Spinal cord (tissue), 10 donors: ENCODE data around the gene ADPGK. TPM values are rescaled to one million over a fixed set of nuclear protein-coding genes. Genes with fewer than 3 reads are reported as not detected.
"Not testable (repeated sequence)": the region's sequence is repeated elsewhere in the genome, so short reads cannot be mapped to it uniquely, and the experiment has no call there.

Experiments
- DNase-seq, 6 donors: peaks; one replicate each; pipeline versions ENCODE4 v3.0.0 to v3.0.0-alpha.2; 2013 to 2015; ENCODE audit warnings: low spot score in 6 of 6, low read depth in 4 of 6
- H3K27ac ChIP-seq: one replicate; pipeline ENCODE4 v1.5.1; 2013; ENCODE audit warnings: low read depth, low read length, control low read depth
- H3K27me3 ChIP-seq: one replicate; pipeline ENCODE4 v1.6.1; 2013; ENCODE audit warnings: low read length; ENCODE audit not compliant: control insufficient read depth, insufficient read depth
- H3K36me3 ChIP-seq: one replicate; pipeline ENCODE4 v1.6.1; 2013; ENCODE audit warnings: low read length; ENCODE audit not compliant: control insufficient read depth, insufficient read depth
- H3K4me1 ChIP-seq: one replicate; pipeline ENCODE4 v1.6.1; 2013; ENCODE audit warnings: low read length; ENCODE audit not compliant: control insufficient read depth, insufficient read depth
- H3K4me3 ChIP-seq: one replicate; pipeline ENCODE4 v1.5.1; 2013; ENCODE audit warnings: low read depth, low read length, control low read depth
- H3K9me3 ChIP-seq: one replicate; pipeline ENCODE4 v1.6.1; 2013; ENCODE audit warnings: low read length; ENCODE audit not compliant: control insufficient read depth, insufficient read depth
- WGBS: methylation state at CpG from one replicate; pipeline ENCODE4 v1.1.5; 2013; ENCODE audit warnings: missing lambda C conversion rate; ENCODE audit not compliant: insufficient coverage; 5-methylcytosine and 5-hydroxymethylcytosine counted together
- polyA plus RNA-seq, 2 donors: library from polyadenylated mRNA; unstranded; fragments of 120-200 nt; gene quantifications; one replicate each; pipeline ENCODE4 v1.2.1, GENCODE V29; 2013; ENCODE audit not compliant: insufficient read length in 2 of 2
- total RNA-seq, 2 donors: library from RNA; depleted of rRNA in 1 of 2; stranded (reverse); fragments of 120-200 nt in 1 of 2; fragments of >200 nt in 1 of 2; gene quantifications; one replicate each; pipeline versions ENCODE4 v1.2.3 to v1.2.4, GENCODE V29; 2013 to 2014
- donor health status: healthy.

The ADPGK gene
- total and polyA plus RNA-seq, 4 donors, result 30.9 to 56.7 (median 43.9) TPM

- Histone ChIP-seq H3K27me3 (no peaks in the 10 kb centered on the region), H3K9me3 (no peaks in the 10 kb centered on the region), H3K4me1 (no peaks in the 10 kb centered on the region), H3K4me3 (no peak overlapping the region), H3K27ac (no peak overlapping the region), H3K36me3 (peaks cover 23% of the 10 kb centered on the region)
- no peak for DNase-seq
- WGBS, result 95% methylated on average over 2 of the region's 2 CpGs
Measured at GRCh38 chr15:72733941-72734738, 49.4 kb downstream of the ADPGK start.

GRCh38 chr15:72732516-72732915 is 51.0 kb downstream of the ADPGK start:
- DNase-seq, result no peak
- WGBS, result 100% methylated on average over 3 of the region's 4 CpGs
- no peak overlapping the region for H3K27ac ChIP-seq
- H3K9me3 ChIP-seq, result no peaks in the 10 kb centered on the region
- no peaks in the 10 kb centered on the region for H3K27me3 ChIP-seq
- no peaks in the 10 kb centered on the region for H3K4me1 ChIP-seq
- peaks cover 19% of the 10 kb centered on the region for H3K36me3 ChIP-seq
- H3K4me3 ChIP-seq, result no peak overlapping the region

- H3K9me3 ChIP-seq, result no peaks in the 10 kb centered on the region
- H3K36me3 ChIP-seq, result peaks cover 19% of the 10 kb centered on the region
- no peaks in the 10 kb centered on the region for H3K27me3 ChIP-seq
- no peak for DNase-seq
- no peaks in the 10 kb centered on the region for H3K4me1 ChIP-seq
- no peak overlapping the region for H3K27ac ChIP-seq
- no peak overlapping the region for H3K4me3 ChIP-seq
Measured at GRCh38 chr15:72732086-72732485, 51.5 kb downstream of the ADPGK start.

GRCh38 chr15:72728821-72729220 is 54.7 kb downstream of the ADPGK start:
- Histone ChIP-seq H3K27me3 (no peaks in the 10 kb centered on the region), H3K27ac (no peak overlapping the region), H3K4me1 (no peaks in the 10 kb centered on the region), H3K36me3 (peaks cover 14% of the 10 kb centered on the region), H3K9me3 (no peaks in the 10 kb centered on the region), H3K4me3 (no peak overlapping the region)
- no CpG with 5 or more reads among the region's 1 CpG for WGBS
- no peak for DNase-seq

GRCh38 chr15:72728249-72728648 is 55.3 kb downstream of the ADPGK start:
- H3K4me3 ChIP-seq, DNase-seq, H3K27me3 ChIP-seq, H3K4me1 ChIP-seq, H3K9me3 ChIP-seq, H3K27ac ChIP-seq: not testable (repeated sequence)
- peaks cover 14% of the 10 kb centered on the region for H3K36me3 ChIP-seq
- no CpG with 5 or more reads among the region's 1 CpG for WGBS

- Histone ChIP-seq H3K9me3 (no peaks in the 10 kb centered on the region), H3K4me1 (no peaks in the 10 kb centered on the region), H3K36me3 (peaks cover 8% of the 10 kb centered on the region), H3K27ac (no peak overlapping the region), H3K27me3 (no peaks in the 10 kb centered on the region), H3K4me3 (no peak overlapping the region)
- no peak for DNase-seq
Measured at GRCh38 chr15:72727154-72727553, 56.4 kb downstream of the ADPGK start.

- H3K36me3 ChIP-seq, H3K27me3 ChIP-seq, H3K27ac ChIP-seq, H3K9me3 ChIP-seq, H3K4me3 ChIP-seq, H3K4me1 ChIP-seq, DNase-seq: not testable (repeated sequence)
- 96% methylated on average over 6 of the region's 6 CpGs for WGBS
Measured at GRCh38 chr15:72725851-72726250, 57.7 kb downstream of the ADPGK start.

- H3K4me1 ChIP-seq, result no peaks in the 10 kb centered on the region
- peaks cover 5% of the 10 kb centered on the region for H3K36me3 ChIP-seq
- DNase-seq, result no peak
- no CpG with 5 or more reads among the region's 3 CpGs for WGBS
- H3K27ac ChIP-seq, result no peak overlapping the region
- no peaks in the 10 kb centered on the region for H3K27me3 ChIP-seq
- H3K4me3 ChIP-seq, result no peak overlapping the region
- no peaks in the 10 kb centered on the region for H3K9me3 ChIP-seq
Measured at GRCh38 chr15:72725446-72725845, 58.1 kb downstream of the ADPGK start.

GRCh38 chr15:72724028-72724427 is 59.5 kb downstream of the ADPGK start:
- Histone ChIP-seq H3K9me3 (no peaks in the 10 kb centered on the region), H3K27ac (no peak overlapping the region), H3K36me3 (peaks cover 3% of the 10 kb centered on the region), H3K4me3 (no peak overlapping the region), H3K4me1 (no peaks in the 10 kb centered on the region), H3K27me3 (no peaks in the 10 kb centered on the region)
- WGBS, result 100% methylated on average over 1 of the region's 1 CpG
- DNase-seq, result no peak

- Histone ChIP-seq H3K36me3 (peaks cover 7% of the 10 kb centered on the region), H3K27ac (no peak overlapping the region), H3K9me3 (no peaks in the 10 kb centered on the region), H3K4me1 (no peaks in the 10 kb centered on the region), H3K27me3 (no peaks in the 10 kb centered on the region), H3K4me3 (no peak overlapping the region)
- WGBS, result 75% methylated on average over 1 of the region's 3 CpGs
- peak; percentile 5 to 85 (median 30) for DNase-seq
Measured at GRCh38 chr15:72722071-72722696, 61.4 kb downstream of the ADPGK start.
